ENCODE results near the gene DIDO1.

GRCh38 chr20:62887152-62887859, 39.0 kb downstream of the DIDO1 start:
- TF ChIP-seq NCOA6 (IDR thresholded peaks at IDR 0.05) (no peak), ZNF184 (CRISPR knock-in tag; IDR thresholded peaks at IDR 0.05) (no peak), HBP1 (CRISPR knock-in tag; IDR thresholded peaks at IDR 0.05) (no peak), CTCF (IDR thresholded peaks at IDR 0.05 in 2 of 3, conservative IDR thresholded peaks at IDR 0.05 in 1 of 3; ENCODE audit: insufficient read depth in 2 of 3, low read depth in 1 of 3, low read length in 3 of 3) (peak in 1 of 3 experiments; percentile 19; a peak in 1 of 6 replicates), GTF2E2 (tag; IDR thresholded peaks at IDR 0.05) (no peak), FOSL1 (tag; conservative IDR thresholded peaks at IDR 0.05) (no peak), JUN (IDR thresholded peaks at IDR 0.05; ENCODE audit: borderline replicate concordance, low read depth, low read length) (no peak), JUN (CRISPR knock-in tag; IDR thresholded peaks at IDR 0.05; ENCODE audit: borderline replicate concordance) (no peak), NR1H2 (CRISPR knock-in tag; IDR thresholded peaks at IDR 0.05) (no peak), TAF1 (IDR thresholded peaks at IDR 0.05; ENCODE audit: control insufficient read depth, extremely low read depth, insufficient read depth, low read length, severe bottlenecking) (no peak), CREB1 (IDR thresholded peaks at IDR 0.05) (no peak), CREB1 (CRISPR knock-in tag; IDR thresholded peaks at IDR 0.05) (no peak), FOXP1 (CRISPR knock-in tag; IDR thresholded peaks at IDR 0.05) (no peak)

All from K562 (cell line).